K562 (cell line): ENCODE measurements around the gene CCDC97. TPM values are rescaled to one million over a fixed set of nuclear protein-coding genes. Genes with fewer than 3 reads are reported as not detected.

Experiments used
- CEBPB ChIP-seq: fragments of 450-650 bp; IDR thresholded peaks from 2 replicates; pipeline ENCODE4 v1.6.1; 2016; ENCODE audit warnings: missing genetic modification characterization, missing compliant biosample characterization
- ESRRA ChIP-seq: fragments of 450-650 bp; IDR thresholded peaks from 2 replicates; pipeline ENCODE4 v1.6.1; 2014; ENCODE audit warnings: low read depth, mild to moderate bottlenecking, moderate library complexity, borderline replicate concordance
- ETV5 ChIP-seq: sonication (generic); formaldehyde crosslinking; IDR thresholded peaks from 2 replicates; pipeline ENCODE4 v1.4.0; 2020; ENCODE audit warnings: low read depth, mild to moderate bottlenecking, missing genetic modification reagents
- FOSL1 ChIP-seq: fragments of 200-800 bp; sonication (Bioruptor generic); conservative IDR thresholded peaks from 2 replicates; pipeline ENCODE4 v1.6.1; 2016; ENCODE audit warnings: missing genetic modification characterization, missing compliant biosample characterization
- RCOR1 ChIP-seq, 2 experiments: IDR thresholded peaks; 2 replicates each; pipeline ENCODE4 v1.6.1; 2012; ENCODE audit warnings: low read depth in 2 of 2, low read length in 2 of 2, borderline replicate concordance in 1 of 2, improper control_type of control experiment in 1 of 2
- SIN3A ChIP-seq, 2 experiments: fragments of 150-350 bp in 1 of 2; IDR thresholded peaks; 2 replicates each; pipeline ENCODE4 v1.6.1; 2011 to 2016; ENCODE audit warnings: borderline replicate concordance in 2 of 2, low read depth in 2 of 2, low read length in 2 of 2, mild to moderate bottlenecking in 2 of 2, moderate library complexity in 2 of 2; ENCODE audit not compliant: control insufficient read depth in 1 of 2
- SIX5 ChIP-seq, 2 experiments: IDR thresholded peaks; 2 replicates each; pipeline ENCODE4 v1.6.1; 2011; ENCODE audit warnings: low read length in 2 of 2, borderline replicate concordance in 1 of 2, low read depth in 1 of 2, mild to moderate bottlenecking in 1 of 2, moderate library complexity in 1 of 2; ENCODE audit not compliant: insufficient read depth in 1 of 2
- SRF ChIP-seq, 2 experiments: fragments of 250-450, 450-650 bp in 1 of 2; sonication (Bioruptor Pico) in 1 of 2; sonication (generic) in 1 of 2; formaldehyde crosslinking; IDR thresholded peaks; 2 replicates each; pipeline versions ENCODE4 v1.5.0 to v1.5.1; 2020 to 2022; ENCODE audit warnings: mild to moderate bottlenecking in 1 of 2, missing genetic modification reagents in 1 of 2
- TSC22D4 ChIP-seq: fragments of 450-650 bp; IDR thresholded peaks from 2 replicates; pipeline ENCODE4 v1.6.1; 2016; ENCODE audit warnings: missing genetic modification characterization, missing biosample characterization, control low read depth
- U2AF2 ChIP-seq: fragments of 200-400 bp; formaldehyde crosslinking; optimal IDR thresholded peaks from 2 replicates; pipeline ENCODE3; 2017; ENCODE audit warnings: low read depth, mild to moderate bottlenecking, low read length
- ZNF197 ChIP-seq: fragments of 200-800 bp; sonication (Bioruptor generic); IDR thresholded peaks from 2 replicates; pipeline ENCODE4 v1.6.1; 2016; ENCODE audit warnings: low read depth, missing genetic modification characterization, missing compliant biosample characterization
- ZNF436 ChIP-seq: fragments of 250-450, 450-650 bp; sonication (Bioruptor Pico); formaldehyde crosslinking; IDR thresholded peaks from 2 replicates; pipeline ENCODE4 v1.7.0; 2020; ENCODE audit warnings: mild to moderate bottlenecking
- ZNF717 ChIP-seq: fragments of 250-450 bp; sonication (Bioruptor Pico); IDR thresholded peaks from 2 replicates; pipeline ENCODE4 v1.5.0; 2021
- polyA plus RNA-seq, 8 experiments: library from polyadenylated mRNA; depleted of rRNA in 4 of 8; stranded (reverse) in 5 of 8; unstranded in 3 of 8; fragments of >200 nt; fragmentation: Nextera tagmentation in 2 of 8; fragmentation: Illumina TruSeq in 1 of 8; extraction: Ambion mirVana in 2 of 8; extraction: Trizol in 1 of 8; gene quantifications; 2 replicates each; pipeline versions ENCODE4 v1.2.1 to v1.2.3, GENCODE V29; 2011 to 2014; ENCODE audit warnings: inconsistent platforms in 1 of 8, missing spikeins in 1 of 8
- total RNA-seq, 7 experiments: library from RNA; depleted of rRNA in 6 of 7; stranded (reverse); fragments of >200 nt in 6 of 7; fragmentation: Illumina TruSeq in 2 of 7; extraction: Trizol in 2 of 7; gene quantifications; 2 replicates each; pipeline versions ENCODE4 v1.2.1 to v1.2.3, GENCODE V29; 2011 to 2021; ENCODE audit warnings: low replicate concordance in 1 of 7
- TF ChIP-seq, protein P1 (sequence below): sonication (generic); formaldehyde crosslinking; IDR thresholded peaks from 2 replicates; pipeline ENCODE4 v1.8.1; 2023; ENCODE audit warnings: missing genetic modification reagents, mild to moderate bottlenecking, borderline replicate concordance
- TF ChIP-seq, protein P2 (sequence below): sonication (generic); formaldehyde crosslinking; IDR thresholded peaks from 2 replicates; pipeline ENCODE4 v1.8.1; 2023; ENCODE audit warnings: mild to moderate bottlenecking, missing genetic modification reagents
- TF ChIP-seq, protein P3 (sequence below): sonication (generic); formaldehyde crosslinking; IDR thresholded peaks from 2 replicates; pipeline ENCODE4 v1.8.0; 2022; ENCODE audit warnings: mild to moderate bottlenecking, missing genetic modification reagents

The CCDC97 gene
- total and polyA plus RNA-seq, 9 of the 15 experiments (the other 6 are each of a cell fraction or from before 2014, with no cell fraction given): 0.60 to 16.5 (median 7.0) TPM

DNA sequence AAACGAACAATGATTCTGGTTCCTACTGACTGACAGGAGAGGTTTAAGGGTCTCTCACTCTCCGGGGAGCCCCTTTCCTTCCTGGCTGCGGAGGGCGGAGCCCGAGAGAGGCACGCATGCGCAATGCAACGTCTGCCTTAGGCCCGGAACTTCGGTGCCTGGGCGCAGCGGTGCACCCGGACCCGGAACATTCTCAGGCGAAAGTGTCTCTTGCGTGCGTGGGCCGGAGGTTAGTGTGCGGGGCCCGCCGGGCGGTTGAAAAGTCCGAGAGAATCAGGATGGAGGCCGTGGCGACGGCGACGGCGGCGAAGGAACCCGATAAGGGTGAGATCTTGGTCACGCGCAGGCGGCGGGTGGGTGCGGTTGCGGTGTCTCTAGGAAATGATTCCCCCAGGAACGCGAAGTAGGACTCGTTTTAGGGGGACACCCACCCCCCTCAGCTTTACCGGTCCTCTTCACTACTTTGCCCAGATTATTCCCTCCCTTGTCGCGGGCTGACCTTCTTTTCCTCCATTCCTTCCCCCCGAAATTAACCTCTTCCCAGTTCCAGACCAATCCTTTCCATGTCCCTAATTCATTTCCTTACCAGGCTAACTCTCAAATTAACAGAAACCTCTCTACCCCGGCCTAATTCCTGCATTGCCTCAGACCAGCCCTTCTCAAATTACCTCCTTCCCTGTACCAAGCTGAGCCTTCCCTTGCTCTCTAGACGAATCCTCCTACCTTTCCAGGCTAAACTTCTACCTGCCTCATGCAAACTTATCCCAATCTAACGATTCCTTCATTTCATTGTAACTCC, at the start of gene CCDC97 (continued):
- peak; percentile 33; the same call in 1 of the 2 replicates for TF ChIP-seq ZNF197
- TF ChIP-seq, protein P1, sequence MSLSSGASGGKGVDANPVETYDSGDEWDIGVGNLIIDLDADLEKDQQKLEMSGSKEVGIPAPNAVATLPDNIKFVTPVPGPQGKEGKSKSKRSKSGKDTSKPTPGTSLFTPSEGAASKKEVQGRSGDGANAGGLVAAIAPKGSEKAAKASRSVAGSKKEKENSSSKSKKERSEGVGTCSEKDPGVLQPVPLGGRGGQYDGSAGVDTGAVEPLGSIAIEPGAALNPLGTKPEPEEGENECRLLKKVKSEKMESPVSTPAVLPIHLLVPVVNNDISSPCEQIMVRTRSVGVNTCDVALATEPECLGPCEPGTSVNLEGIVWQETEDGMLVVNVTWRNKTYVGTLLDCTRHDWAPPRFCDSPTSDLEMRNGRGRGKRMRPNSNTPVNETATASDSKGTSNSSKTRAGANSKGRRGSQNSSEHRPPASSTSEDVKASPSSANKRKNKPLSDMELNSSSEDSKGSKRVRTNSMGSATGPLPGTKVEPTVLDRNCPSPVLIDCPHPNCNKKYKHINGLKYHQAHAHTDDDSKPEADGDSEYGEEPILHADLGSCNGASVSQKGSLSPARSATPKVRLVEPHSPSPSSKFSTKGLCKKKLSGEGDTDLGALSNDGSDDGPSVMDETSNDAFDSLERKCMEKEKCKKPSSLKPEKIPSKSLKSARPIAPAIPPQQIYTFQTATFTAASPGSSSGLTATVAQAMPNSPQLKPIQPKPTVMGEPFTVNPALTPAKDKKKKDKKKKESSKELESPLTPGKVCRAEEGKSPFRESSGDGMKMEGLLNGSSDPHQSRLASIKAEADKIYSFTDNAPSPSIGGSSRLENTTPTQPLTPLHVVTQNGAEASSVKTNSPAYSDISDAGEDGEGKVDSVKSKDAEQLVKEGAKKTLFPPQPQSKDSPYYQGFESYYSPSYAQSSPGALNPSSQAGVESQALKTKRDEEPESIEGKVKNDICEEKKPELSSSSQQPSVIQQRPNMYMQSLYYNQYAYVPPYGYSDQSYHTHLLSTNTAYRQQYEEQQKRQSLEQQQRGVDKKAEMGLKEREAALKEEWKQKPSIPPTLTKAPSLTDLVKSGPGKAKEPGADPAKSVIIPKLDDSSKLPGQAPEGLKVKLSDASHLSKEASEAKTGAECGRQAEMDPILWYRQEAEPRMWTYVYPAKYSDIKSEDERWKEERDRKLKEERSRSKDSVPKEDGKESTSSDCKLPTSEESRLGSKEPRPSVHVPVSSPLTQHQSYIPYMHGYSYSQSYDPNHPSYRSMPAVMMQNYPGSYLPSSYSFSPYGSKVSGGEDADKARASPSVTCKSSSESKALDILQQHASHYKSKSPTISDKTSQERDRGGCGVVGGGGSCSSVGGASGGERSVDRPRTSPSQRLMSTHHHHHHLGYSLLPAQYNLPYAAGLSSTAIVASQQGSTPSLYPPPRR (CRISPR knock-in tag): peak; percentile 73; the same call in 1 of the 2 replicates
- peak; percentile 66 to 95; a peak in 2 of 4 replicates for TF ChIP-seq SIN3A (IDR thresholded peaks at IDR 0.05; ENCODE audit: borderline replicate concordance in 2 of 2, control insufficient read depth in 1 of 2, low read depth in 2 of 2, low read length in 2 of 2)
- no peak for TF ChIP-seq TSC22D4 (tag)
- peak in 1 of 2 experiments; percentile 61; a peak in 2 of 4 replicates for TF ChIP-seq RCOR1 (IDR thresholded peaks at IDR 0.05; ENCODE audit: borderline replicate concordance in 1 of 2, low read depth in 2 of 2, low read length in 2 of 2)
- TF ChIP-seq CEBPB (tag): peak; percentile 60
- TF ChIP-seq SIX5 (IDR thresholded peaks at IDR 0.05; ENCODE audit: borderline replicate concordance in 1 of 2, insufficient read depth in 1 of 2, low read depth in 1 of 2, low read length in 2 of 2): peak in 1 of 2 experiments; percentile 32; a peak in 1 of 4 replicates
- TF ChIP-seq, protein P2, sequence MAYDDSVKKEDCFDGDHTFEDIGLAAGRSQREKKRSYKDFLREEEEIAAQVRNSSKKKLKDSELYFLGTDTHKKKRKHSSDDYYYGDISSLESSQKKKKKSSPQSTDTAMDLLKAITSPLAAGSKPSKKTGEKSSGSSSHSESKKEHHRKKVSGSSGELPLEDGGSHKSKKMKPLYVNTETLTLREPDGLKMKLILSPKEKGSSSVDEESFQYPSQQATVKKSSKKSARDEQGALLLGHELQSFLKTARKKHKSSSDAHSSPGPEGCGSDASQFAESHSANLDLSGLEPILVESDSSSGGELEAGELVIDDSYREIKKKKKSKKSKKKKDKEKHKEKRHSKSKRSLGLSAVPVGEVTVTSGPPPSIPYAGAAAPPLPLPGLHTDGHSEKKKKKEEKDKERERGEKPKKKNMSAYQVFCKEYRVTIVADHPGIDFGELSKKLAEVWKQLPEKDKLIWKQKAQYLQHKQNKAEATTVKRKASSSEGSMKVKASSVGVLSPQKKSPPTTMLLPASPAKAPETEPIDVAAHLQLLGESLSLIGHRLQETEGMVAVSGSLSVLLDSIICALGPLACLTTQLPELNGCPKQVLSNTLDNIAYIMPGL (CRISPR knock-in tag): no peak
- no peak; the same call in 1 of the 2 replicates for TF ChIP-seq ETV5 (CRISPR knock-in tag)
- no peak for TF ChIP-seq U2AF2
- peak; percentile 3; the same call in 1 of the 2 replicates for TF ChIP-seq ZNF436 (CRISPR knock-in tag)
- TF ChIP-seq, protein P3, sequence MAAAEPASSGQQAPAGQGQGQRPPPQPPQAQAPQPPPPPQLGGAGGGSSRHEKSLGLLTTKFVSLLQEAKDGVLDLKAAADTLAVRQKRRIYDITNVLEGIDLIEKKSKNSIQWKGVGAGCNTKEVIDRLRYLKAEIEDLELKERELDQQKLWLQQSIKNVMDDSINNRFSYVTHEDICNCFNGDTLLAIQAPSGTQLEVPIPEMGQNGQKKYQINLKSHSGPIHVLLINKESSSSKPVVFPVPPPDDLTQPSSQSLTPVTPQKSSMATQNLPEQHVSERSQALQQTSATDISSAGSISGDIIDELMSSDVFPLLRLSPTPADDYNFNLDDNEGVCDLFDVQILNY (CRISPR knock-in tag): no peak
- TF ChIP-seq FOSL1 (tag): peak; percentile 65
- peak in 1 of 2 experiments; percentile 67; a peak in 2 of 4 replicates for TF ChIP-seq SRF (CRISPR knock-in tag; IDR thresholded peaks at IDR 0.05)
- no peak for TF ChIP-seq ZNF717 (CRISPR knock-in tag)
- TF ChIP-seq ESRRA: peak; percentile 90
